Mononuclear cell (primary cell): ENCODE data around the gene ANKRD44. TPM values are rescaled to one million over a fixed set of nuclear protein-coding genes. Genes with fewer than 3 reads are reported as not detected.

Experiments
- H3K27me3 ChIP-seq: 2 replicates; pipeline ENCODE4 v1.6.0; 2011; ENCODE audit warnings: low read length, control low read depth; ENCODE audit not compliant: insufficient read depth
- H3K4me1 ChIP-seq: 2 replicates; pipeline ENCODE4 v1.5.1; 2011; ENCODE audit warnings: mild to moderate bottlenecking, low read length, control low read depth; ENCODE audit not compliant: insufficient read depth
- H3K4me3 ChIP-seq: 2 replicates; pipeline ENCODE4 v1.5.1; 2011; ENCODE audit warnings: mild to moderate bottlenecking, low read length, moderate library complexity
- H3K9me3 ChIP-seq: 2 replicates; pipeline ENCODE4 v1.5.1; 2011; ENCODE audit warnings: low read depth, mild to moderate bottlenecking, control low read depth, low read length
- total RNA-seq: library from RNA; depleted of rRNA; stranded (reverse); fragments of >200 nt; gene quantifications from one replicate; pipeline ENCODE4 v1.2.3, GENCODE V29; 2012

ANKRD44 gene
- total RNA-seq, 1 donor: 171 TPM

- H3K9me3 ChIP-seq: no peaks in the 10 kb centered on the region
- H3K27me3 ChIP-seq: no peaks in the 10 kb centered on the region
- H3K4me3 ChIP-seq: no peak overlapping the region
- H3K4me1 ChIP-seq: peaks cover 12% of the 10 kb centered on the region
Measured at GRCh38 chr2:197328461-197328860, 17.9 kb upstream of the ANKRD44 start.

- Histone ChIP-seq H3K9me3 (no peaks in the 10 kb centered on the region), H3K4me1 (peaks cover 20% of the 10 kb centered on the region), H3K27me3 (no peaks in the 10 kb centered on the region), H3K4me3 (no peak overlapping the region)
Measured at GRCh38 chr2:197327472-197328098, 17.0 kb upstream of the ANKRD44 start.

GRCh38 chr2:197327073-197327471 lies 16.5 kb upstream of the ANKRD44 start:
- H3K4me3 ChIP-seq: no peak overlapping the region
- no peaks in the 10 kb centered on the region for H3K9me3 ChIP-seq
- peaks cover 26% of the 10 kb centered on the region for H3K4me1 ChIP-seq
- H3K27me3 ChIP-seq: no peaks in the 10 kb centered on the region

- H3K9me3 ChIP-seq: no peaks in the 10 kb centered on the region
- H3K27me3 ChIP-seq: no peaks in the 10 kb centered on the region
- no peak overlapping the region for H3K4me3 ChIP-seq
- H3K4me1 ChIP-seq: peaks cover 30% of the 10 kb centered on the region
Measured at GRCh38 chr2:197324801-197325200, 14.2 kb upstream of the ANKRD44 start.

- no peak overlapping the region for H3K4me3 ChIP-seq
- H3K4me1 ChIP-seq: peaks cover 24% of the 10 kb centered on the region
Measured at GRCh38 chr2:197322724-197323720, 12.4 kb upstream of the ANKRD44 start.

GRCh38 chr2:197322143-197322542 lies 11.6 kb upstream of the ANKRD44 start:
- Histone ChIP-seq H3K4me3 (no peak overlapping the region), H3K4me1 (peaks cover 21% of the 10 kb centered on the region), H3K9me3 (no peaks in the 10 kb centered on the region), H3K27me3 (no peaks in the 10 kb centered on the region)

More at GRCh38 chr2:197322724-197323720, 12.4 kb upstream of the ANKRD44 start:
- no peaks in the 10 kb centered on the region for H3K9me3 ChIP-seq
- no peaks in the 10 kb centered on the region for H3K27me3 ChIP-seq

- Histone ChIP-seq H3K9me3 (no peaks in the 10 kb centered on the region), H3K27me3 (no peaks in the 10 kb centered on the region), H3K4me1 (peaks cover 17% of the 10 kb centered on the region), H3K4me3 (no peak overlapping the region)
Measured at GRCh38 chr2:197315371-197315770, 4.8 kb upstream of the ANKRD44 start.

- Histone ChIP-seq H3K4me3 (no peak overlapping the region), H3K4me1 (peaks cover 23% of the 10 kb centered on the region), H3K9me3 (no peaks in the 10 kb centered on the region), H3K27me3 (no peaks in the 10 kb centered on the region)
Measured at GRCh38 chr2:197312186-197312585, 1.6 kb upstream of the ANKRD44 start.

GRCh38 chr2:197311421-197312033 lies 947 bp upstream of the ANKRD44 start:
- Histone ChIP-seq H3K4me3 (peak overlapping the region; percentile 40), H3K27me3 (no peaks in the 10 kb centered on the region), H3K4me1 (peaks cover 30% of the 10 kb centered on the region), H3K9me3 (no peaks in the 10 kb centered on the region)

- Histone ChIP-seq H3K4me3 (peak overlapping the region; percentile 40), H3K4me1 (peaks cover 35% of the 10 kb centered on the region), H3K27me3 (no peaks in the 10 kb centered on the region), H3K9me3 (no peaks in the 10 kb centered on the region)
Measured at GRCh38 chr2:197310987-197311420, 424 bp upstream of the ANKRD44 start.

GRCh38 chr2:197309691-197310231 lies 819 bp downstream of the ANKRD44 start:
- Histone ChIP-seq H3K4me3 (peak overlapping the region; percentile 92), H3K4me1 (peaks cover 46% of the 10 kb centered on the region), H3K9me3 (no peaks in the 10 kb centered on the region), H3K27me3 (no peaks in the 10 kb centered on the region)

- Histone ChIP-seq H3K9me3 (no peaks in the 10 kb centered on the region), H3K4me1 (peaks cover 52% of the 10 kb centered on the region), H3K27me3 (no peaks in the 10 kb centered on the region), H3K4me3 (peak overlapping the region; percentile 92)
Measured at GRCh38 chr2:197308996-197309690, 1.4 kb downstream of the ANKRD44 start.

GRCh38 chr2:197308585-197308984 lies 2.0 kb downstream of the ANKRD44 start:
- H3K4me3 ChIP-seq: peak overlapping the region; percentile 92
- peaks cover 58% of the 10 kb centered on the region for H3K4me1 ChIP-seq
- no peaks in the 10 kb centered on the region for H3K9me3 ChIP-seq
- no peaks in the 10 kb centered on the region for H3K27me3 ChIP-seq

- peak overlapping the region; percentile 92 for H3K4me3 ChIP-seq
- no peaks in the 10 kb centered on the region for H3K27me3 ChIP-seq
- peaks cover 63% of the 10 kb centered on the region for H3K4me1 ChIP-seq
- no peaks in the 10 kb centered on the region for H3K9me3 ChIP-seq
Measured at GRCh38 chr2:197307933-197308521, 2.6 kb downstream of the ANKRD44 start.
